OCI-LY1 (cell line): Measurements from ENCODE around the gene OBSL1.

Experiments
- CTCF ChIP-seq: fragments of 200-600 bp; sonication (generic), shearing (Covaris generic); IDR thresholded peaks from 2 replicates; pipeline ENCODE4 v1.5.1; 2017; ENCODE audit warnings: mild to moderate bottlenecking, antibody characterized with exemption, low read length, moderate library complexity, mixed read lengths
- EZH2 ChIP-seq: fragments of 200-600 bp; sonication (generic), shearing (Covaris generic); IDR thresholded peaks from 2 replicates; pipeline ENCODE4 v1.8.0; 2017; ENCODE audit warnings: borderline replicate concordance, mixed run types, mild to moderate bottlenecking, antibody characterized with exemption, low read length, moderate library complexity, mixed read lengths

- TF ChIP-seq CTCF: no peak
- no peak for TF ChIP-seq EZH2
Observed at GRCh38 chr2:219539926-219540678, 31.2 kb downstream of the OBSL1 start.
